Activated T-helper 9 cell treated with anti-CD3 and anti-CD28 coated beads, Interleukin-2, amount 50 U/mL, for 16 hours (primary cell): Measurements from ENCODE around the gene ZNF90.
"Not testable (repeated sequence)": the region's sequence is repeated elsewhere in the genome, so short reads cannot be mapped to it uniquely, and the experiment has no call there.

Experiments
- DNase-seq: peaks from one replicate; pipeline ENCODE4 v3.0.0-alpha.2; 2020; ENCODE audit warnings: low read depth

The ZNF90 gene

DNA sequence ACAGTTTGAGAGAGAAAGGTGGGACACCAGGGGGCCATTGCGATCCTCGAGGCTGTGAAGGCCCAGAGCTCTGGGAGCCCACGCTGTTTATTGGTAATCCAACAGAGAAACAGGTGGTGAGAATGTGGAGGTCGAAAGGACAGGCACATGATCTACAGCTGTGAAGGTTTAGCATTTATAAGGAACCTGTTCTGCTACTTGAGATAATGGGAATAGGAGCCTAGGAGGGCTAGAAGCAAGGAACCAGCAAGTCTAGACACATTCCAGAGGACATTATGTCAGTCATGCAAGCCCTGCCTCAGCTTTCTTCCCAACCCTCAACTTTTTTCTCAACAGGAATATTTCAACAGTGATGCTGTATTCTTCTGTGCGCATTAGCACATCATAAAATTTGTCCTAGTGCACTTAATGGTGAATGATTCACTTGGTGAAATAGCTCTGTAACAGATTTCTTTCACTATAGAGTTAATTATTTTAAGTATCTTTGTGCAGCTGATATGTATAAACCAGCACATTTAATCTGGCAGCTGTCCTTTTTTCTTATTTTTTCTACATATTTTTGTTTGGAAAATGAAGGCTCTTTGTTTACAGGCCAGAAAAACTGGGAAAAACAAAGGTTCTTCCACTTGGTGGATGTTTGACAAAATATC lies 25.4 kb downstream of the ZNF90 start:
- DNase-seq = no peak

GRCh38 chr19:20107301-20107700 lies 29.5 kb downstream of the ZNF90 start:
- no peak for DNase-seq

DNA sequence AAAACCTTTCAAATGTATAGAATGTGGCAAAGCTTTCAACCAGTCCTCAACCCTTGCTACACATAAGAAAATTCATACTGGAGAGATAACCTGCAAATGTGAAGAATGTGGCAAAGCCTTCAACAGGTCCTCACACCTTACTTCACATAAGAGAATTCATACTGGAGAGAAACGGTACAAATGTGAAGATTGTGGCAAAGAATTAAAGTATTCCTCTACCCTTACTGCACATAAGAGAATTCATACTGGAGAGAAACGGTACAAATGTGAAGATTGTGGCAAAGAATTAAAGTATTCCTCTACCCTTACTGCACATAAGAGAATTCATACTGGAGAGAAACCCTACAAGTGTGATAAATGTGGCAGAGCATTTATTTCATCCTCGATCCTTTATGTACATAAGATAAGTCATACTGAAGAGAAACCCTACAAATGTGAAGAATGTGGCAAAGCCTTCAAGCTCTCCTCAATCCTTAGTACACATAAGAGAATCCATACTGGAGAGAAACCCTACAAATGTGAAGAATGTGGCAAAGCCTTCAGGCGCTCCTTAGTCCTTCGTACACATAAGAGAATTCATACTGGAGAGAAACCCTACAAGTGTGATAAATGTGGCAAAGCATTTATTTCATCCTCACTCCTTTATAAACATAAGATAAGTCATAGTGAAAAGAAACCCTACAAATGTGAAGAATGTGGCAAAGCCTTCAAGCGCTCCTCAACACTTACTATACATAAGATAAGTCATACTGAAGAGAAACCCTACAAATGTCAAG lies 40.5 kb downstream of the ZNF90 start:
- not testable (repeated sequence) for DNase-seq

- no peak for DNase-seq
Observed at GRCh38 chr19:20124879-20125278, 47.1 kb downstream of the ZNF90 start.

GRCh38 chr19:20132933-20133332 lies 55.1 kb downstream of the ZNF90 start:
- not testable (repeated sequence) for DNase-seq

DNA sequence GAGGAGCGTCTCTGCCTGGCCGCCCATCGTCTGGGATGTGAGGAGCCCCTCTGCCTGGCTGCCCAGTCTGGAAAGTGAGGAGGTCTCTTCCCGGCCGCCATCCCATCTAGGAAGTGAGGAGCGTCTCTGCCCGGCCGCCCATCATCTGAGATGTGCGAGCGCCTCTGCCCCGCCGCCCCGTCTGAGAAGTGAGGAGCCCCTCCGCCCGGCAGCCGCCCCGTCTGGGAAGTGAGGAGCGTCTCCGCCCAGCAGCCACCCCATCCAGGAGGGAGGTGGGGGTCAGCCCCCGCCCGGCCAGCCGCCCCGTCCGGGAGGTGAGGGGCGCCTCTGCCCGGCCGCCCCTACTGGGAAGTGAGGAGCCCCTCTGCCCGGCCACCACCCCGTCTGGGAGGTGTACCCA lies 59.9 kb downstream of the ZNF90 start:
- not testable (repeated sequence) for DNase-seq

GRCh38 chr19:20151617-20152145 lies 73.9 kb downstream of the ZNF90 start:
- no peak for DNase-seq

- DNase-seq = not testable (repeated sequence)
Observed at GRCh38 chr19:20152506-20152905, 74.7 kb downstream of the ZNF90 start.

DNA sequence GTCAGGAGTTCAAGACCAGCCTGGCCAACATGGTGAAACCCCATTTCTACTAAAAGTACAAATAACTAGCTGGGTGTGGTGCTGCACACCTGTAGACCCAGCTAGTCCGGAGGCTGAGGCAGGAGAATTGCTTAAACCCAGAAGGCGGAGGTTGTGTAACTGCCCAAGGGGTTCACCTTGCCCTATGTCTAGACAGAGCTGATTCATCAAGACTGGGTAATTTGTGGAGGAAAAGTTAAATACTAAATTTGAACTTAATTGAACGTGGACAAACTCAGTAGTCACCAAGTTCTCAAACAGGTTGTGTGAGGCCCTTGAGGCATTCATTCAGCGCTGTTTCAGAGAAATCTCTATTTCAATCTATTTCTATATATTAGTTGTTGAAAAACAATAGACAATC lies 75.5 kb downstream of the ZNF90 start:
- no peak for DNase-seq

DNA sequence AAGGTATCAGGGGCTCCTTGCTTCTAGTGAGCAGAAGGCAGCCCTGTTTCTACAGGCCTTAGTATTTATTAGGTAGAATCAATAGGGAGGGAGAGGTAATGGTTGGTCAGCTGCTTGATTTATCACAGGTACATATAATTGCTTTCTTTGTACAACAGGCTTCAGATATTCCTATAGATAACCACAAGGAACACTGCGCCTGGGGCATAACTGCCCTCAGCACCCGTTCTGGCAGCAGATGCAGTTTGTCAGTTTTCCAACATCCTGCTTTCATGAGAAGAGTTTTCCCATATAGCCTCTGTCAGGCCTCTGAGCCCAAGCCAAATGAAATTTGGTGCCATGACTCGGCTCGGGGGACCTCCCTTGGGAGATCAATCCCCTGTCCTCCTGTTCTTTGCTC lies 76.8 kb downstream of the ZNF90 start:
- DNase-seq = no peak

DNA sequence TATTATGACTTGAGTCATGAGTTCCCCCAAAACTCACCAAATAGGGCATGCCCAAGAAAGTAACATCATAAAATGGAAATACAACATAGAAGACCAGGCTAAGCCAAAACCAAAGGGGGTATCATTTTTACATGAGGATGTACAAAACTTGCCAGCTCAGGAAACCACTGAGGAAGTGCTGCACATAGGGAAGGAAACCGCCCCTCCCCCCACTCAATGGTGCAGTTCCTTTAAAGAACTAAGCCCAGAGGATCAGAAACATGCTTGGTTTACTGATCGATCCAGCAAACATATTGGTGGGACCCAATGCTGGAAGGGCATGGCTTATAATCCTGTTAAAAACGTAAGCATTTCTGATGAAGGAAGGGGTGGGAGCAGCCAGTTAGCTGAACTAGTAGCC lies 85.0 kb downstream of the ZNF90 start:
- no peak for DNase-seq

- DNase-seq = no peak
Observed at GRCh38 chr19:20164456-20164855, 86.7 kb downstream of the ZNF90 start.

DNA sequence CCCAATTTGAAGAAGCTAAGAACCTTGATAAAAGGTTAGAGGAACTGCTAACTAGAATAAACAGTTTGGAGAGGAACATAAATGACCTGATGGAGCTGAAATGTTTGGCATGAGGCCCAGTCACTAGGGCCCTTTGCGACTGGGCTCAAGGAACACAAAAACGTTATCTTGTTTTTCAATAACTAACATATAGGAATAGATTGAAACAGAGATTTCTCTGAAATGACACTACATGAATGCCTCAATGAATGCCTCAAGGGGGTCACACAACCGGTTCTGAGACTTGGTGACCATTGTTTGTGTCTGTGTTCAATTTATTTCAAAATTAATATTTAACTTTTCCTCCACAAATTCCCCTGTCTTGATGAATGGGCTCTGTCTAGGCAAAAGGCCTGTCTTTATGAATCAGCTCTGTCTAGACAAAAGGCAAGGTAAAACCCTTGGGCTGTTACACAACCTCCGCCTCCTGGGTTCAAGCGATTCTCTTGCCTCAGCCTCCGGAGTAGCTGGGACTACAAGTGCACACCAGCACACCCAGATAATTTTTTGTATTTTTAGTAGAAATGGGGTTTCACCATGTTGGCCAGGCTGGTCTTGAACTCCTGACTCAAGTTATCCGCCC lies 88.3 kb downstream of the ZNF90 start:
- DNase-seq = no peak

DNA sequence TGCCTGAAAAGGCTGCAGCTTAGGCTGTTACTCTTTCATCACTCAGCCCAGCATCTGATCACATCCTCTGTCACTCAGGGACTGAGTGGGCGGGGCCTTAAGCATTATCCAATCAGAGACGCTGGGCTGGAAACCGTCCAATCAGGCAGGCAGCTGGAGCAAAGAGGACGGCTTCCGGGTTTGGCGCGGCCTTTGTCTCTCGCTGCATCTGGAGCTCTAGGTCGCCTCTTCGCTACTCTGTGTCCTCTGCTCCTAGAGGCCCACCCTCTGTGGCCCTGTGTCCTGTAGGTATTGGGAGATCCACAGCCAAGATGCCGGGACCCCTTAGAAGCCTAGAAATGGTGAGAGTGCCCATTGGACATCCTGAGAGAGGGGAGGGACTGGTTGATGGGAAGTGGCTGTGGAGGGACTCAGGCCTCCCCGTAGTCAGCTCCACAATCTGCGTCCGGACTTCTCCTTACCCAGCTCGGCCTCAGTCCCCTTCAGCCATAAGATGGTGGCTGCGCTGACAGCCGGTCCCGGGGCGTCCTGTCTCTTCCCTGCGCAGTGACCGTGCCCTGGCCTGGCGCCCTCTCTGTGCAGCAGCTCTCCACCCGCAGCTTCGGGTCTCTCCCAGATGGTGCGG lies 89.3 kb downstream of the ZNF90 start, which contains the start of gene ZNF486:
TSS of gene ZNF486 (plus strand) at position 195 of the 625 bp plus-strand sequence. CDS start at position 312, 117 bp downstream.
- DNase-seq = peak; percentile 85

GRCh38 chr19:20167651-20168122 lies 89.9 kb downstream of the ZNF90 start:
- no peak for DNase-seq
